Measurements from ENCODE around the gene DCTN4.

Gene DCTN4

DNA sequence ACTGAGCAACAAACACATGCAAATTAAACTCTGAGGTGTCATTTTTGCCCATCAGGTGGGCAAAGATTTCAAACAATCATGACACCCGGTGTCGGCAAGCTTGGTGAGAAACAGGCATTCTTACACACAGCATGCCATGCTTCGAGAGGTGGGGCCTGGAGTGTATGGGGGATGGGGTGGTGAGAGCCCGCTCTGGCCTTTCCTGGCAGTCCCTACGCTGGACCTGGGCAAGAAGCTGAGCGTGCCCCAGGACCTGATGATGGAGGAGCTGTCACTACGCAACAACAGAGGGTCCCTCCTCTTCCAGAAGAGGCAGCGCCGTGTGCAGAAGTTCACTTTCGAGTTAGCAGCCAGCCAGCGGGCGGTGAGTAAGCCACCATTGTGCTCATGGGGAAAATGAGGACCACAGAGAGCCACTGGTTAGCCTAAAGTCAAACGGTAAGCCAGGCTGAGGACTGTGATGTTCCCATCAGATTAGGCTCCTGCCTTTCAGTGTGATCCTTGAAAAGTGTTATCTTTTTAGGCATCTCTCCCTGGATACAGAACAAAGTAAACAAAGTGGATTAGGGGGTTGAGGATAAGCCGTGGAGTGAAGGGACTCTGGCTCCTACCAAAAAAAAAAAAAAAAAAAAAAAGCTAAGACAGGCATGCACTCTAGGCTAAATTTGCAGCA is 88.4 kb downstream of the DCTN4 start:
- Histone ChIP-seq H3K36me3 (ENCODE audit: insufficient read depth, low read length) (no peaks in the 10 kb centered on the region), H3K79me2 (ENCODE audit: control insufficient read depth, insufficient read depth, low read length, unreplicated experiment) (no peaks in the 10 kb centered on the region), H3K27ac (ENCODE audit: low read depth, low read length) (no peak overlapping the region), H3K4me1 (ENCODE audit: control insufficient read depth, insufficient read depth, low read length, unreplicated experiment) (peaks cover 17% of the 10 kb centered on the region), H3K4me3 (ENCODE audit: low read depth, low read length) (no peak overlapping the region), H2AFZ (ENCODE audit: low read length, unreplicated experiment) (no peak overlapping the region), H3K27me3 (ENCODE audit: insufficient read depth, low read length) (peaks cover 12% of the 10 kb centered on the region; the same call in 1 of the 2 replicates)

DNA sequence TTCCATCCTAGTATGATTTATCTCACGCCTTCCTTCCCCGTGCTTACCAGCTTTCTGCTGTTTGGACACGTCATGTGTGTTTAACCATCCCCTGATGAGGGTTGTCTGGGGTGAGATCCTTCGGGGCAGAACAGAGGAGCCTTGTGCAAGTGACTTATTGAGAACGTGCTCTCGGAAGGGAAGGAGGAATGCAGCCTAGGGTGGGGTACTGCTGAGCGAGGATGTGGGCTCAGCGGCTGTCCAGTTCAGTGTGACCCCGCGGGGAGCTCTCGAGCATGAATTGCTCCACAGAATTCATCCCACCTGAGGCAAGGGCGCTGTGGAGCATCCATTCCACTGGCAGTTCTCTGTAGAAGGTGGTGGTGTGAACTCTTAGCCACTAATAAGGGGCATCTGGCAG is 93.8 kb downstream of the DCTN4 start:
- H3K79me2 ChIP-seq (ENCODE audit: control insufficient read depth, insufficient read depth, low read length, unreplicated experiment): no peaks in the 10 kb centered on the region
- H3K27me3 ChIP-seq (ENCODE audit: insufficient read depth, low read length): peaks cover 11% of the 10 kb centered on the region; the same call in 1 of the 2 replicates
- H2AFZ ChIP-seq (ENCODE audit: low read length, unreplicated experiment): no peak overlapping the region
- H3K36me3 ChIP-seq (ENCODE audit: insufficient read depth, low read length): no peaks in the 10 kb centered on the region
- no peak overlapping the region for H3K4me3 ChIP-seq (ENCODE audit: low read depth, low read length)
- no peak overlapping the region for H3K27ac ChIP-seq (ENCODE audit: low read depth, low read length)
- H3K4me1 ChIP-seq (ENCODE audit: control insufficient read depth, insufficient read depth, low read length, unreplicated experiment): no peaks in the 10 kb centered on the region

DNA sequence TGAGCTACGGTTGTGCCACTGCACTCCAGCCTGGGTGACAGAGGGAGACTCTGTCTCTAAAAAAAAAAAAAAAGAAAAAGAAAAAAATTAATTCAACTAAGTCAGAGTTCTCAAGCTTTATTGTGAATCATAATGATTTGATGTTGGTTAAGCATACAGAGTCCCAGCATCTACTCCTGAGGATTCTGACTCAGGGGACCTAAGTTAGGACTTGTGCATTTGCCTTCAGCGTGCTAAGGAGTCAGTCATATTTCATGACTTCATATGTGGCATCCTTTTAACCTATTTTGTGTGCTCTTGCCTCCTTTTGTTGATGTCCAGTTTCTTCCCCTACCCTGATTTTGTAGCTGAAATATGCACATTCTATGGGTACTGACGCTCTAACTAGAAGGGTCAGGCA is 94.9 kb downstream of the DCTN4 start:
- Histone ChIP-seq H3K79me2 (ENCODE audit: control insufficient read depth, insufficient read depth, low read length, unreplicated experiment) (no peaks in the 10 kb centered on the region), H3K4me1 (ENCODE audit: control insufficient read depth, insufficient read depth, low read length, unreplicated experiment) (no peaks in the 10 kb centered on the region), H3K4me3 (ENCODE audit: low read depth, low read length) (no peak overlapping the region), H3K36me3 (ENCODE audit: insufficient read depth, low read length) (no peaks in the 10 kb centered on the region), H3K27me3 (ENCODE audit: insufficient read depth, low read length) (peaks cover 11% of the 10 kb centered on the region; the same call in 1 of the 2 replicates), H3K27ac (ENCODE audit: low read depth, low read length) (no peak overlapping the region), H2AFZ (ENCODE audit: low read length, unreplicated experiment) (no peak overlapping the region)

DNA sequence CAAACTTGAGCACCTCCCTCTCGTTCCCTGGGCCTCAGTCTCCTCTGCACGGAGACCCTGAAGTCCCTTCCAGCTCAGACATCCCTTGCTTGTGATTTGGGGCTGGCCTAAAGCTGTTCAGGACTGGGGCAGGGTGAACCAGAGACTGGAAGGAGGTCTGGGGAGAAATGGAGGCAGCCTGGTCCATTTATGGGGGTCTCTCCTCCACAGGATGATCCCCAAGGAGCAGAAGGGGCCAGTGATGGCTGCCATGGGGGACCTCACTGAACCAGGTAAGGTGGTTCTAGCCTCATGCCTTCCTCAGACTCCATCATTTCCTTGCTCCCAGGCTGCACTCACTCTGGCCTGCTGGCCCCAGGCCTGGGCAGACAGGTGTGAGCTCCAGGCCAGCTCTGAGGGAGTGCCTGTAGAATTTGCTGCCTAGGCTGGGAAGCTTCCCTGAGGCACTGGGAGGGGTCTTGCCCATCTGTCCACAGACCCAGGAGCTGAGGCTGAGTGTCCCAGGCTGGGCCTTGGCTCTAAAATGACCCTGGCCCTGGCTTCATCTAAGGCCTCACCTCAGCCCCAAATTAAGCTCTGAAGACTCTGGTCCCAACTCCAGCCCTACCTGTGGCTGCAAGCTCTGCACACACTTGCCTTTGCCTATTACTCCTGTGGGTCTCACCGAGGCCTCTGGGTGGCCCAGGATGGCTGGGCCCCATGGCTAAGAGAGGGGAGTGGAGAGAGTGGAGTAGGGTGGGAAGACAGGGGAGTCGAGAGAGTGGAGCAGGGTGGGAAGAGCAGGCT is 95.9 kb downstream of the DCTN4 start:
- Histone ChIP-seq H3K4me1 (ENCODE audit: control insufficient read depth, insufficient read depth, low read length, unreplicated experiment) (no peaks in the 10 kb centered on the region), H2AFZ (ENCODE audit: low read length, unreplicated experiment) (no peak overlapping the region), H3K4me3 (ENCODE audit: low read depth, low read length) (no peak overlapping the region)

DNA sequence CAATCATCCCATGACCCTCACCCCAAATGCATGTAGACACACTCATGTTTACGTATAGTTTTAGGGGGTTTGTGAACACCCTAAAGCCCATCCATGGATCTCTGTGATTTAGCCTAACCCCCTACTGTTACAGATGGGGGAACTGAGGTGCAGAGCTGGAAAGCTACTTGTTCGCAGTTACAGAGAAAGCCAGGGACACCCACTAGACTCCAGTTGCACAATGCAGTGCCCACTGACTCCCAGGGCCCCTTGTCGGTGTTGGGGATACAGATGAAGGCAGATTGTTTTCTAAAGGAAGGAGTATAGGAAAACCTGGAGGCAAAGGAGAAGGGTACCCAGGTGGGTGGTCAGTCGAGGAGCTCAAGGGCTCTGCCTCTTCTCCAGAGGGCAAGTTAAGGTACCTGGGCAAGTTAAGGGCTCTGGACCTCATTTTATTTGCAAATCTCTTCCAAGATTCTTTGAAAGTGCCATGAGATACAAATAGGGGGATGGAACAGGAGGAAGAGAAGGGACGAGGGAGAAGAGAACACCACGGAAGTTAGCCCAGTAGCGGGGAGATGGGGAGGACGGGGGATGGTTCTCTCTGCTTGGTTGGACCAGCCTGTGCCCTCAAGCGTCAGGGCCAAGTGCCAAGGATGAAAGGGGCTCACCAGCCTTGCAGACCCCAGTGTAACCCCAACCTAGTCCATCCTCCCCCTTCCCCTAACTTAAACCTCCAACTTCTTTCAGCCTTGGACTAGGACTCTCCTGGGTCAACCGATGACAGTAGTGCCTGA is 96.8 kb downstream of the DCTN4 start:
- H3K27me3 ChIP-seq (ENCODE audit: insufficient read depth, low read length): peaks cover 11% of the 10 kb centered on the region; the same call in 1 of the 2 replicates
- no peaks in the 10 kb centered on the region for H3K4me1 ChIP-seq (ENCODE audit: control insufficient read depth, insufficient read depth, low read length, unreplicated experiment)
- no peak overlapping the region for H3K4me3 ChIP-seq (ENCODE audit: low read depth, low read length)
- H3K79me2 ChIP-seq (ENCODE audit: control insufficient read depth, insufficient read depth, low read length, unreplicated experiment): no peaks in the 10 kb centered on the region
- no peaks in the 10 kb centered on the region for H3K36me3 ChIP-seq (ENCODE audit: insufficient read depth, low read length)
- no peak overlapping the region for H3K27ac ChIP-seq (ENCODE audit: low read depth, low read length)
- H2AFZ ChIP-seq (ENCODE audit: low read length, unreplicated experiment): no peak overlapping the region

More for the DNA sequence above, 95.9 kb downstream of the DCTN4 start:
- Histone ChIP-seq H3K79me2 (ENCODE audit: control insufficient read depth, insufficient read depth, low read length, unreplicated experiment) (no peaks in the 10 kb centered on the region), H3K27me3 (ENCODE audit: insufficient read depth, low read length) (peaks cover 11% of the 10 kb centered on the region; the same call in 1 of the 2 replicates), H3K27ac (ENCODE audit: low read depth, low read length) (no peak overlapping the region), H3K36me3 (ENCODE audit: insufficient read depth, low read length) (no peaks in the 10 kb centered on the region)

DNA sequence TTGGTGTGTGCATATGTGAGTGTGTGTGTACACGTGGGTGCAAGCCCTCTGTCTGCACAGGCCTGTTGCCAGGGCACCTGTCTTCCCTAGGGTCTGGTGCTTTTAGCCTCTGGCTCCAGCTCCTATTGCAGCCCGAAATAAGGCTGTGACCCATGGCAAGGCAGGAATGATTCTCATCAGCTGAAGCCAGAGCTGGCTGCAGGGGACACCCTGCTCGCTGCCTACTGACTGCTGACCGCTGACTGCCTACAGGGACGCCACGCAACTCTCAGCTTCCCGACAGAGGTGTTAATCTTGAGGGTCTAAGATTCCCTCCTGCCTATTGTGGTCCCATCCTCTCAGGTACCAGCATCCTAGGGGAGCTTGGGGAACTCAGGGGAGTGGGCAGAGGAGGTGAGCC is 97.7 kb downstream of the DCTN4 start, which contains the start of gene MYOZ3:
Gene MYOZ3 (plus strand): TSS at position 166 of the 400 bp plus-strand sequence. CDS start 1,691 bp downstream, outside the sequence.
- no peak within 1 kb of the TSS for H3K4me3 ChIP-seq (ENCODE audit: low read depth, low read length)
- no peak within 1 kb of the TSS for H3K27ac ChIP-seq (ENCODE audit: low read depth, low read length)
- H3K36me3 ChIP-seq (ENCODE audit: insufficient read depth, low read length): no peaks in the 10 kb centered on the region
- no peak within 1 kb of the TSS for H2AFZ ChIP-seq (ENCODE audit: low read length, unreplicated experiment)
- H3K79me2 ChIP-seq (ENCODE audit: control insufficient read depth, insufficient read depth, low read length, unreplicated experiment): no peaks in the 10 kb centered on the region
- no peaks in the 10 kb centered on the region for H3K4me1 ChIP-seq (ENCODE audit: control insufficient read depth, insufficient read depth, low read length, unreplicated experiment)
- H3K27me3 ChIP-seq (ENCODE audit: insufficient read depth, low read length): peaks cover 11% of the 10 kb centered on the region; the same call in 1 of the 2 replicates

DNA sequence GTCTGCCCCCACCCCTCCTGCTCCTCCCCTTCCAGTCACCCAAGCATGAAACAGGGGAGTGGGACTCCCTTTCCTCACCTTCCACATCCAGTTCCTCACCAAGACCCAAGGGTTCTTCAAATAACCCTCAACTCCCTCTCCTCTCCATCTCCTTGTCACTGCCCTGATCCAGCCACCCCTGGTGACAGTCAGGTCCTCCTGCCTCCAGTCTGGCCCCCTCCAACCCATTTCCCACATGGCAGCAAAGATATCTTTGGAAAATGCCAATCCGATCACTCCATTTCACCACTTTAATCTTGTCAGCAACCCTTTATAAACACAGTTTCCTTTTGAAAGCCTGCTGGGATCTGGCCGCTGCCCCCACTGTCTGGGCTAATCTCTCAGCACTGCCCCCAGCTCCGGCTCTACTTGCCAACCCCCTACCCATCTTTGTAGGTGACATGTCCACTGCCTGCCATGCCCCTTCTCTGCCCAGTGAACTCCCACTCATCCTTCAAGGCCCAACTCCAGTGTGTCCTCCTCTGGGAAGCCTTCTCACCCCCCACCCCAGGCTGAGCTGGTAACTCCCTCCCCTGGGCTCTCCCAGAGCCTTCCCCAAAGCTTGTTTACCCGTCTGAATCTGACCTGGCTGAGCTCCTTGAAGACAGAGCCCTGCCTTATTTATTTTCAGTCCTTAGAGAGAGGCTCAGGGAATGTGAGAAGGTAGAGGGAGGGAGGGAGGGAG is 98.5 kb downstream of the DCTN4 start:
- Histone ChIP-seq H3K27me3 (ENCODE audit: insufficient read depth, low read length) (peaks cover 11% of the 10 kb centered on the region; the same call in 1 of the 2 replicates), H2AFZ (ENCODE audit: low read length, unreplicated experiment) (no peak overlapping the region), H3K36me3 (ENCODE audit: insufficient read depth, low read length) (no peaks in the 10 kb centered on the region), H3K4me3 (ENCODE audit: low read depth, low read length) (no peak overlapping the region), H3K27ac (ENCODE audit: low read depth, low read length) (no peak overlapping the region), H3K79me2 (ENCODE audit: control insufficient read depth, insufficient read depth, low read length, unreplicated experiment) (no peaks in the 10 kb centered on the region), H3K4me1 (ENCODE audit: control insufficient read depth, insufficient read depth, low read length, unreplicated experiment) (no peaks in the 10 kb centered on the region)

DNA sequence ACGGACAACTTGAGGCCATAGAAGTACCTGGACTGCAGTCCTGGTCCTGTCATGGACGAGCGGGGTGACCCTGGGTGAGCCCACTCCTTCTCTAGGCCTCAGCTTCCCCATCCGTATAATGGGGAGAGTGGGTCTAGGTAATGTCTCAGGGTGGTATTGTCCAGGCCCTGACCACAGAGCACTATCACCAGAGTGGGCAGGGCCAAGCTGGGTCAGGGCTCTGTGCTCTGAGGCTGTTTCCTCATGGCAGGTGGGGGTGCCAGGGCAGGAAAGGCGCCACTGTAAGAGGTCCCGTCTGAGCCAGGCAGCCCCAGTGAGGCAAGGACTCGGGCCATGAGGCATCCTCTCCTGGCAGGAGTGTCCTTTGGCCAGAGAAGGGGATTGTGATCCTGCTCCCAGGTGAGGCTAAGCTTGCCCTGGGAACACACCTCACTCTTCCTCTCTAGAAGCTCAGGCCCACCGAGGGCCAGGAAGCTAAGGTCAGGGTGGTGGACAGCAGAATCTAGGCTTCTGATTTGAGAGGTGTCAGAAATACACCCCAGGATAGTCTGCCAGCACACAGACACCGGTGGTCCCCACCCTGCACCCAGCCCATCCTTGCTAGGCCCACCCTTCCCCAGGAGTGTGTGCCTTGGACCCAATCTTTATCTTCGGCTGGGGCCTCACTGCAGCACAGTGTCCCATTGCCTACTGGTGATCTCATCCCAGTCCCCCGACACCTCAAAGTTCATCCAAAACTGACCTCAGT is 99.3 kb downstream of the DCTN4 start:
- no peak overlapping the region for H3K27ac ChIP-seq (ENCODE audit: low read depth, low read length)

DNA sequence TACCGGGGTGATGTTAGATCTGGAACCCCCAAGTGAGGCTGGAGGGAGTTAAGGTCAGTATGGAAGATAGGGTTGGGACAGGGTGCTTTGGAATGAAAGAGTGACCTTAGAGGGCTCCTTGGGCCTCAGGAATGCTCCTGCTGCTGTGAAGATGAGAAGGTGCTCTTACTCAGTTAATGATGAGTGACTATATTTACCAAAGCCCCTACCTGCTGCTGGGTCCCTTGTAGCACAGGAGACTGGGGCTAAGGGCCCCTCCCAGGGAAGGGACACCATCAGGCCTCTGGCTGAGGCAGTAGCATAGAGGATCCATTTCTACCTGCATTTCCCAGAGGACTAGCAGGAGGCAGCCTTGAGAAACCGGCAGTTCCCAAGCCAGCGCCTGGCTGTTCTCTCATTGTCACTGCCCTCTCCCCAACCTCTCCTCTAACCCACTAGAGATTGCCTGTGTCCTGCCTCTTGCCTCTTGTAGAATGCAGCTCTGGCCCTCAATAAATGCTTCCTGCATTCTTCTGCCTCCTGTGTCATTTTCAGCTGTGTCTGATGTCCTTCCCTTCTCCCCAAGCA is 100.0 kb downstream of the DCTN4 start:
- H3K36me3 ChIP-seq (ENCODE audit: insufficient read depth, low read length): no peaks in the 10 kb centered on the region
- no peak overlapping the region for H2AFZ ChIP-seq (ENCODE audit: low read length, unreplicated experiment)
- H3K4me1 ChIP-seq (ENCODE audit: control insufficient read depth, insufficient read depth, low read length, unreplicated experiment): peaks cover 4% of the 10 kb centered on the region
- H3K27me3 ChIP-seq (ENCODE audit: insufficient read depth, low read length): peaks cover 11% of the 10 kb centered on the region; the same call in 1 of the 2 replicates
- H3K27ac ChIP-seq (ENCODE audit: low read depth, low read length): no peak overlapping the region
- H3K4me3 ChIP-seq (ENCODE audit: low read depth, low read length): no peak overlapping the region
- H3K79me2 ChIP-seq (ENCODE audit: control insufficient read depth, insufficient read depth, low read length, unreplicated experiment): no peaks in the 10 kb centered on the region

More for the DNA sequence above, 99.3 kb downstream of the DCTN4 start:
- H3K4me1 ChIP-seq (ENCODE audit: control insufficient read depth, insufficient read depth, low read length, unreplicated experiment): no peaks in the 10 kb centered on the region
- no peaks in the 10 kb centered on the region for H3K79me2 ChIP-seq (ENCODE audit: control insufficient read depth, insufficient read depth, low read length, unreplicated experiment)
- H2AFZ ChIP-seq (ENCODE audit: low read length, unreplicated experiment): no peak overlapping the region
- no peak overlapping the region for H3K4me3 ChIP-seq (ENCODE audit: low read depth, low read length)
- peaks cover 11% of the 10 kb centered on the region; the same call in 1 of the 2 replicates for H3K27me3 ChIP-seq (ENCODE audit: insufficient read depth, low read length)
- H3K36me3 ChIP-seq (ENCODE audit: insufficient read depth, low read length): no peaks in the 10 kb centered on the region

All from ACC112 (cell line).